ENCODE data around the gene RIC3.

DNA sequence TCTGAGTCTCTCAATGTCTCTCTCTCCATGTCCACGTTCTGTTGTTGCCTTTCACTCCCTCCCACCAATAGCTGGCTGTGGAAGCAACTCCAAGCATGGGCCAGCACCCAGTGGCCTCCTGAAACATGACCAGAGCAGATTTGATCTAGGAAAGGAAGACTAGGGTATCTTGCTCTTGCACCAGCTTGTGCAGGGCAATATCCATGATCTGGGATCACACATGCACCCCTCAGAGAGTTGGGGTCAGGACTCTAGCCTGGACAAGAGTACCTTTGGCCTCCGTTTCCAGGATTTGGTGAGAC lies 34.5 kb upstream of the RIC3 start:
- no peak for TF ChIP-seq POLR2A (IDR thresholded peaks at IDR 0.05; ENCODE audit: extremely low read depth, insufficient read length)
- TF ChIP-seq, protein P1, sequence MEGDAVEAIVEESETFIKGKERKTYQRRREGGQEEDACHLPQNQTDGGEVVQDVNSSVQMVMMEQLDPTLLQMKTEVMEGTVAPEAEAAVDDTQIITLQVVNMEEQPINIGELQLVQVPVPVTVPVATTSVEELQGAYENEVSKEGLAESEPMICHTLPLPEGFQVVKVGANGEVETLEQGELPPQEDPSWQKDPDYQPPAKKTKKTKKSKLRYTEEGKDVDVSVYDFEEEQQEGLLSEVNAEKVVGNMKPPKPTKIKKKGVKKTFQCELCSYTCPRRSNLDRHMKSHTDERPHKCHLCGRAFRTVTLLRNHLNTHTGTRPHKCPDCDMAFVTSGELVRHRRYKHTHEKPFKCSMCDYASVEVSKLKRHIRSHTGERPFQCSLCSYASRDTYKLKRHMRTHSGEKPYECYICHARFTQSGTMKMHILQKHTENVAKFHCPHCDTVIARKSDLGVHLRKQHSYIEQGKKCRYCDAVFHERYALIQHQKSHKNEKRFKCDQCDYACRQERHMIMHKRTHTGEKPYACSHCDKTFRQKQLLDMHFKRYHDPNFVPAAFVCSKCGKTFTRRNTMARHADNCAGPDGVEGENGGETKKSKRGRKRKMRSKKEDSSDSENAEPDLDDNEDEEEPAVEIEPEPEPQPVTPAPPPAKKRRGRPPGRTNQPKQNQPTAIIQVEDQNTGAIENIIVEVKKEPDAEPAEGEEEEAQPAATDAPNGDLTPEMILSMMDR (IDR thresholded peaks at IDR 0.05; ENCODE audit: low read depth, low read length) = no peak
- TF ChIP-seq, protein P2, sequence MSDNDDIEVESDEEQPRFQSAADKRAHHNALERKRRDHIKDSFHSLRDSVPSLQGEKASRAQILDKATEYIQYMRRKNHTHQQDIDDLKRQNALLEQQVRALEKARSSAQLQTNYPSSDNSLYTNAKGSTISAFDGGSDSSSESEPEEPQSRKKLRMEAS (IDR thresholded peaks at IDR 0.05; ENCODE audit: low read depth, low read length) = no peak
- no peak for TF ChIP-seq MYC (IDR thresholded peaks at IDR 0.05; ENCODE audit: low read depth, low read length)

Measured in NB4 (cell line).